ENCODE results near the gene RCE1.

RCE1 gene

DNA sequence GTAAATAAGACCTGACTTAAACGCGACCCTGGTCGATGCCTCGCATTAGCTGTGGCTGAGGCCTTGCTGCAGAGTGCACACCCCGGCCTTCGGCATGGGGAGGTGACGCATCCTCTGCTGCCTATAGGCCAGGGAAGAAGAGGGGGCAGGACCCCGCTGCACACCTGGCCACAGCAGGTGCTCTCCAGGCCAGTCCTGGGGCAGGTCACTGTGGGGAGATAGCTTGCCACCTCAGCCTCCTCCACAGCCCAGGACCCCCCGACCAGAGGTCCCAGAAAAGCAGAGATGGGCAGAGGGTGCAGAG lies 26.3 kb downstream of the RCE1 start:
- no peak for DNase-seq (ENCODE audit: low read depth)

DNA sequence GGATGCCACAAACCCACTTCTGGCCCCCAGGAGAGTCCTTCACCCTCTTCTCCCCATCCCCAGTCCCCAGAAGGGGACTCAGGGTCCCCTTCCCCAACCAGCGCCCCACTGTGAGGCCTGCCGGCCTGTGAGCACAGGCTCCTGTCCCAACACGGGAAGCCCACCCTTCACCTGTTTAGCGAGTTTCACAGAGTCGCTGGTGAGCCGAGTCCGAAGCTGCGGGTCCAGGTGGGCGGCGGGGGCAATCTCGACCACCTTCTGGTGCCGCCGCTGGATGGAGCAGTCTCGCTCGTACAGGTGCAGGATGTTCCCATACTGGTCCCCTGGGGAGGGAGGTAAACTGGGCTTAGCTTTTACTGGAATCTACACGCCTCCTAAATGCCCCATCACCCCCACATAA lies 26.9 kb downstream of the RCE1 start:
- no peak for DNase-seq (ENCODE audit: low read depth)

GRCh38 chr11:66870616-66871520 lies 27.6 kb downstream of the RCE1 start:
- DNase-seq (ENCODE audit: low read depth), result no peak

DNA sequence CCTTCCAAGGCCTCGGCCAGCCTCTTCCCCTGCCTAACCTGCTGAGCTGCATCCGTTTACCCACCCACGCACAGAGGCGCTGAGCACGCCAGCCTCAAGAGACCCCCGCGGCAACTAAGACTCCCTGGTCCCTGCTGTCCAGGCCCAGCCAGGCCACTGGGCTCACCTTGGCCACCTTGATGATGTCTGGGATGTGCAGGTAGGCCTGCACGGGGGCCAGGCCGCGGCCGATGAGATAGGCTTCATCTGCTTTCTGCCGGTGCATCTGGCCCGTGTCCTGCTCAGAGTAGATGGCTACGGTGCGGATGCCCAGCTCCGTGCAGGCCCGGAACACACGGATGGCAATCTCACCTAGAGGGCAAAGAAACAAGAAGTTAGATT lies 28.3 kb downstream of the RCE1 start:
- no peak for DNase-seq (ENCODE audit: low read depth)

DNA sequence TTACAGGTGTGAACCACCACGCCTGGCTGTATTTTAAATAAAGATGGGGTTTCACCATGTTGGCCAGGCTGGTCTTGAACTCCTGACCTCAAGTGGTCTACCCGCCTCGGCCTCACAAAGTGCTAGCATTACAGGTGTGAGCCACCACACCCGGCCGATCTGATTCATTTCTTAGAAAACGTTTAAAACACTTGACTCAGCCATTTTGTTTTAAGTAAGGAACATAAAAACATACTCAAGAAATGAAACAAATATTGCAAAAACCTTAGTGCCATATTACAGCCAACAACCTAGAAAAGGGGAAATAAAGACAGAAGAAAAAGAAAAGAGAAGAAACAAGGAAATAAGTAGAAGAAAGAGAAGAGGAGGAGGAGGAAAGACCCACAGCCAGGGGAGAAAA lies 31.0 kb downstream of the RCE1 start:
- no peak for DNase-seq (ENCODE audit: low read depth)

GRCh38 chr11:66875378-66875777 lies 32.1 kb downstream of the RCE1 start:
- no peak for DNase-seq (ENCODE audit: low read depth)

- no peak for DNase-seq (ENCODE audit: low read depth)
Observed at GRCh38 chr11:66877588-66878385, 34.5 kb downstream of the RCE1 start.

DNA sequence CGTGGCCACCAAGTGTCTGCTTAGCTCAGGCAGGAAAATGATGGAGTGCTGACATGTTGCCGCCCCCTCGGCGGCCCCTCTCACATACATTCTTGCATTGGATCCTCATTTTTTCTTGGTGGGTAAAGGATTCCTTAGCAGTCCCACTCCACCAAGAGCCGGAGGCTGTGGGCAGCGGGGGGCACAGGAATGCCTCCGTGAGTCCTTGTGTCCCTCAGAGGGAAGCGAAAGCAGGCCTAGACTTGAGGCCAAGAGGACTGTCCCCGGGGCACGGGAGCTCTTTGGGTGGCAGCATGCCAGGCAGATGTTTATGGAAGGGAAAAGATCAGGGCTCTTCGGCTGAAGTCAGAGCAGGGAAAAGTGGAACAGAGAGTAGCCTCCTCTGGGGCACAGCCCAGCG lies 35.2 kb downstream of the RCE1 start:
- no peak for DNase-seq (ENCODE audit: low read depth)

GRCh38 chr11:66879000-66879399 lies 35.8 kb downstream of the RCE1 start:
- no peak for DNase-seq (ENCODE audit: low read depth)

GRCh38 chr11:66879583-66879982 lies 36.3 kb downstream of the RCE1 start:
- no peak for DNase-seq (ENCODE audit: low read depth)

DNA sequence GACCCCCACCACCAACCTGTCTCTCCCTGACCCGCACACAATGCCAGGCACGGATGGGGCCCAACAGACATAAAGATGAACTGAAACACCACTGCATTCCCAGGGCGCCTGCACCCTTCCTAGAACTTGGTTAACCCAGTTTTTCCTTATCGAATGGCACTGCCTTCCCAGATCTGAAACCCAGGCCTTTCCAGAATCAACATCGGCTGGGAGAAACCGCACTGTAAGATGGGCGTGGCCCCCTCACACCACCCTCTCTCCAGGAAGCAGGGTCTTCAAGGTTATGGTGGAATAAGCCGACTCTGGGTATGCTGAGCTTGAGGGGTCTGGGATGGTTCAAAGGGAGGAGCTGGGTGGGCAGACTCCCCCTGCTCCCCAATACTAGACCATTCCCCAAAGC lies 36.8 kb downstream of the RCE1 start:
- DNase-seq (ENCODE audit: low read depth), result no peak

- DNase-seq (ENCODE audit: low read depth), result no peak
Observed at GRCh38 chr11:66880496-66881450, 37.5 kb downstream of the RCE1 start.

GRCh38 chr11:66881451-66881835 lies 38.2 kb downstream of the RCE1 start:
- no peak for DNase-seq (ENCODE audit: low read depth)

GRCh38 chr11:66881927-66882452 lies 38.7 kb downstream of the RCE1 start:
- no peak for DNase-seq (ENCODE audit: low read depth)

DNA sequence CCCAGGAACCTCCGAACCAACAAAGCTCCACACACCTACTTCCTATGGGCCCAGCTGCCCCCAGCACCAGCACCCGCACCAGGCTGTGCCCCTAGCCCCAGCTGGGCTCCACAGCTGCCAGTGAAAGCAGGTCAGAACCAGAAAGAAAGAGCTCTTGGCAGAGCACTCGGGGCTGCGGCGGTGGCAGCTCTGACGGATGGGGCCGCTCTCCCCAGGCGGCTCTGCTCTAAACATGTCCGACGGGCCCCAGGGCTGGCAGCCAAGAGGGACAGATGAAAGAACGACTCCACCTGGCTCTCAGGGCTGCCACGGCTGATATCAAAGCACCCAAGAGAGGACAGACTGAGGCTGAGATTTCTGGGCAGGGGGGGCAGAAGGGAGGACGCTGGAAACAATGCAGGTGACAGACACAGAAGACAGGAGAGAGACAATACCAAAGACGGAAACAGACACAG lies 39.3 kb downstream of the RCE1 start:
- DNase-seq (ENCODE audit: low read depth), result no peak

DNA sequence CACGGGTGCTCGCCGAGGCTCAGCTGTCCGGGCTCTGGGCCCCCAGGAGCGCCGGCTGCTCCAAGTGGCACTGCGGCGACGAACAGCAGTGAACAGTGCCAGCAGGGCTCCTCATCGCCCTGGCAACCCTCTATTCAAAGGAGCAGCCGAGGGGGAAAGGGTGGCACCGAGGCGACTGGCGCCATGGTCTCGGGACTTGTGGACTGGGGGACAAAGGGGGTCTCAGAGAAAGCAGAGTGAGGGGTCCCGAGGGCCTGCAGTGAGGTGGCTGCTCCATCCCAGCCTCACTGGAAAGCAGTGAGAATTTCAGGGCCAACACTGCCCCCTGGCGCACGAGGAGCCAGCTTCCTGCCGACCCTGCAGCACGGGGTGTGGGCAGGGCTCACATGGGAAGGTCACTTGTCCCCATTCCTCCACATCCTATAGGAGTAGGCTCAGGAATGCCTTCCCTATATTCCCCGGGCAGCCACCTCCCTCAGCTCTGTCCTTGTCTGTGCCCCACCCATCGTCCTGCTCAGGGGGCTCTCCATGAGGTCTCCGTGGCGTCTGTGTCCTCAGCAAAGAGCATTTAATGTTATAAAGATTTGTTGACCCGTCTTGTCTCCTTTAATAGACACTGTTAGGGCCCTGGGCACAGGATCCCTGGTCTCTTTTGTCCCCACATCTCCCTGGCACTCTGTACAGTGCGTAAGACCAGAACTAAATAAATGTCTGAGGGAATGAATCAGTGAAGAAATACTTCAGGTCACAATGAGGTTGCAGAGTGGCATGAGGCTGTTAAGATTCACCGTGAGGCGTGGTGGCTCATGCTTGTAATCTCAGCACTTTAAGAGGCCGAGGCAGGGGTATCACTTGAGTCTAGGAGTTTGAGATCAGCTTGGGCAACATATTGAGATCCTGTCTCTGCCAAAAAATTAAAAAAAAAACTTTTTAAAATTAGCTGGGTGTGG lies 40.0 kb downstream of the RCE1 start:
- DNase-seq (ENCODE audit: low read depth), result peak; percentile 40

DNA sequence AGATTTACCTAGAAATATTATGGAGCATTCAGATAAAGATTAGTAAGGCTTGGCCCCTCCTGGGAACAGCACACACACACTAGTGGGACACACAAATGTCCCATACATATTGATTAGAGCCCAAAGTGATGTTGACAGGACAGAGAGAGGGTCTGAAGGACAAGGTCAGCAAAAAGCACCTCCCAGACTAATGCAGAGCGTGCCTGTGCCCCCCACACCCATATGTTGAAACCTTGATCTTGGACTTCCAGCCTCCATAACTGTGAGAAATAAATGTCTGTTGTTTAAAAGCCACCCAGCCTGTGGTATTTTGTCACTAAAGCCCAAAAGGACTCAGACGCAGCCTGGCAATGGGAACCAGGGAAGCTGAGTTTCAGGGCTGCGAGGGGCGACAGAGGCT lies 41.2 kb downstream of the RCE1 start:
- DNase-seq (ENCODE audit: low read depth), result no peak

GRCh38 chr11:66885469-66885868 lies 42.2 kb downstream of the RCE1 start:
- DNase-seq (ENCODE audit: low read depth), result no peak

DNA sequence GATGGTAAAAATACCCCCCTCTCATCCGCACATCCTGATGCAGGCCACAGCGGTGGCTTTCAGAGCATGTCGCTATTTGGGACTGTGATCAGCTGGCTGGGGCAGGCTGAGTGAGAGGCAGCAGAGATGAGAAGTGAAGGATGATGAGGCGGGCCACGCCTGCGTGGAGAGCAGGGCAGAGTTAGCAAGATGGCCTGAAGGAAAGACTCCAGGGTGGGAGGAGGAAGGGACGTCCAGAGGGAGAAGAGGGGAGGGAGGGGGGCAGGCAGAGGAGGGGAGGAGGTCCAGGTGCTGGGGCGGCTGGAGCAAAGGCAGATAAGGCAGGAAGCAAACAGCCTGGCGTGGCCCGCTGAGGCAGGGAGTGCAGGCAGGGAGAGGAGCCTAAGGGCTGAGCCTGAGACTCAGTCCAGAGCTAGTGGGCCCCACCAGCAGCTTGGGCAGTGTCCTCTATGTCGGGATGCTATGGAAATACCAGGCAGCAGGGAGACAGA lies 42.8 kb downstream of the RCE1 start:
- no peak for DNase-seq (ENCODE audit: low read depth)

- DNase-seq (ENCODE audit: low read depth), result no peak
Observed at GRCh38 chr11:66886671-66887221, 43.5 kb downstream of the RCE1 start.

Data from activated gamma-delta T cell treated with anti-CD3 and anti-CD28 coated beads, Interleukin-2, amount 50 U/mL, for 16 hours (primary cell).